Right lobe of liver (tissue), 6 donors: ENCODE data around the gene EIF6. TPM values are rescaled to one million over a fixed set of nuclear protein-coding genes. Genes with fewer than 3 reads are reported as not detected.

Experiments
- ATAC-seq, 4 donors: fragments of 200-7000 bp; cut with Tn5 transposase; one replicate each; pipeline ENCODE4 v1.9.1; 2020; ENCODE audit warnings: mild to moderate bottlenecking in 4 of 4, moderate library complexity in 4 of 4
- DNase-seq, 3 donors: peaks; one replicate each; pipeline ENCODE4 v3.0.0-alpha.2; 2020
- H3K27ac ChIP-seq, 3 donors: fragments of 200-600 bp; one replicate each; pipeline ENCODE4 v1.8.0; 2022
- H3K27me3 ChIP-seq, 2 donors: fragments of 200-600 bp; one replicate each; pipeline ENCODE4 v1.8.0; 2022
- H3K36me3 ChIP-seq, 4 donors: fragments of 200-600 bp; sonication (generic) in 1 of 4; one replicate each; pipeline versions ENCODE4 v1.5.1 to v1.8.0; 2017 to 2022; ENCODE audit warnings: control low read depth in 1 of 4
- H3K4me1 ChIP-seq, 4 donors: fragments of 200-600 bp; sonication (generic) in 1 of 4; one replicate each; pipeline versions ENCODE4 v1.5.1 to v1.8.0; 2017 to 2022; ENCODE audit warnings: control low read depth in 1 of 4
- H3K4me3 ChIP-seq, 3 donors: fragments of 200-600 bp; one replicate each; pipeline ENCODE4 v1.8.0; 2022
- H3K9me3 ChIP-seq, 4 donors: fragments of 200-600 bp; sonication (generic) in 1 of 4; one replicate each; pipeline versions ENCODE4 v1.5.1 to v1.8.0; 2017 to 2022; ENCODE audit warnings: control low read depth in 1 of 4
- POLR2A ChIP-seq: fragments of 450-650 bp; IDR thresholded peaks from one replicate; pipeline ENCODE4 v1.6.1; 2017; ENCODE audit warnings: antibody characterized with exemption, mild to moderate bottlenecking
- WGBS: methylation state at CpG from one replicate; pipeline ENCODE4 v1.1.6; 2018; ENCODE audit warnings: low coverage, low lambda C conversion rate; ENCODE audit not compliant: insufficient coverage; ENCODE audit errors: missing lambda C conversion rate; 5-methylcytosine and 5-hydroxymethylcytosine counted together
- intact Hi-C, 2 donors: fragments of 100-400 bp; cut with DNase I; formaldehyde crosslinking; loops; one replicate each; pipeline versions ENCODE4 v1.11.2 to v1.14.1; 2022
- total RNA-seq, 6 experiments: library from RNA; depleted of rRNA in 2 of 6; stranded (reverse); fragments of >200 nt in 2 of 6; fragmentation: NEBNext Ultra II Directional in 3 of 6; extraction: Animal tissue kit (Norgen Biotek cat#: 25700) in 3 of 6; gene quantifications; one replicate each; pipeline versions ENCODE4 v1.1.0 to v1.2.4, GENCODE V29; 2016 to 2023
- TF ChIP-seq, protein P1 (sequence below), 4 donors: fragments of 200-600 bp in 3 of 4; fragments of 450-650 bp in 1 of 4; IDR thresholded peaks; one replicate each; pipeline versions ENCODE4 v1.5.1 to v1.8.0; 2016 to 2022; ENCODE audit warnings: antibody characterized with exemption in 4 of 4, mild to moderate bottlenecking in 2 of 4
- donor health status: DM: no; HTN: yes; CAD: no.
- donor health status: DM: no; HTN: no; CAD: no.
- donor health status: DM: no; HTN: no; CAD: no.
- donor health status: DM: no; HTN: yes; CAD: no.
- donor health status: DM: no; HTN: yes; CAD: no.

The EIF6 gene
- total RNA-seq, 6 experiments from 2014 or later: 73.6 to 131 (median 83.3) TPM

DNA sequence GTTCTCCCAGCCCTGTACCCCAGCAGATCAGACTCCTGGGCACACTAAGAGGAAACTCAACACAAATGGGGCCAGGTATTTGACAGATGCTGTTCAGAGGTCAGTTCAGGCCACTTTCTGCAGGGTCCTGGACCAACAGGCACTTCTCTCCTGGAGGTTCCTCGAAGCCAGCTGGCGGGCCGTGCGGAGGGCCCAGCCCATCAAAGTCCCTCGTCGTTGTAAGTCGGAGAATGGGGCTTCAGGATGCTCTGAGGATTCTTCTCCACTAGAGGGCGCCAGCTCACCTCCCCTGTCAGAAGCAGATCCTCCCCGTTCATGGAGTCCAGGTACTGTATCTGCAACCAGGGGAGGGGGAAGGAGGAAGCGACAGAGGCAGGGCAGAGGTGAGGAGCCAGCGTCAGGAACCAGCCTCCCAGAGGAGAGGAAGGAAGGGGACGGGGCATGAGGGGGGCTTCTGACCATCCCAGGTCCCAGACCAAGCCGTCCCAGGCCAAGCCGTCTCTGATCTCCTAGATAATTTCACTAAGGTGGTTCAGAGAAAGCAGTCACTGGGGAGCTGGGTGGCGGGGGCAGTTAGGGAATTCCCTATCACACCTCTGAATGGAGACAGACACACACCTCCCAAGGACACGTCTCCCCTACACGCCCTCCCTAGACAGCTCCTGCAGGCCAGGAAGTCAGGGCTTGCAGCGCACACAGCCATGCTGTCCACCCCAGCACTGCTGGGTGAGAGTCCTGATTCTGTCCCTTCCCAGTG lies 19.3 kb upstream of the EIF6 start:
- 24% methylated on average over 8 of the region's 18 CpGs for WGBS
- Histone ChIP-seq H3K4me1 (peaks cover 0 to 26% (median 10%) of the 10 kb centered on the region in 4 donors), H3K27ac (no peak overlapping the region), H3K36me3 (no peaks in the 10 kb centered on the region), H3K9me3 (no peaks in the 10 kb centered on the region), H3K27me3 (no peaks in the 10 kb centered on the region), H3K4me3 (no peak overlapping the region)
- ATAC-seq (peak; percentile 66 to 78 (median 77)), DNase-seq (peak; percentile 70 to 83 (median 70))
- TF ChIP-seq, protein P1, sequence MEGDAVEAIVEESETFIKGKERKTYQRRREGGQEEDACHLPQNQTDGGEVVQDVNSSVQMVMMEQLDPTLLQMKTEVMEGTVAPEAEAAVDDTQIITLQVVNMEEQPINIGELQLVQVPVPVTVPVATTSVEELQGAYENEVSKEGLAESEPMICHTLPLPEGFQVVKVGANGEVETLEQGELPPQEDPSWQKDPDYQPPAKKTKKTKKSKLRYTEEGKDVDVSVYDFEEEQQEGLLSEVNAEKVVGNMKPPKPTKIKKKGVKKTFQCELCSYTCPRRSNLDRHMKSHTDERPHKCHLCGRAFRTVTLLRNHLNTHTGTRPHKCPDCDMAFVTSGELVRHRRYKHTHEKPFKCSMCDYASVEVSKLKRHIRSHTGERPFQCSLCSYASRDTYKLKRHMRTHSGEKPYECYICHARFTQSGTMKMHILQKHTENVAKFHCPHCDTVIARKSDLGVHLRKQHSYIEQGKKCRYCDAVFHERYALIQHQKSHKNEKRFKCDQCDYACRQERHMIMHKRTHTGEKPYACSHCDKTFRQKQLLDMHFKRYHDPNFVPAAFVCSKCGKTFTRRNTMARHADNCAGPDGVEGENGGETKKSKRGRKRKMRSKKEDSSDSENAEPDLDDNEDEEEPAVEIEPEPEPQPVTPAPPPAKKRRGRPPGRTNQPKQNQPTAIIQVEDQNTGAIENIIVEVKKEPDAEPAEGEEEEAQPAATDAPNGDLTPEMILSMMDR (IDR thresholded peaks at IDR 0.05): peak; percentile 90 to 93 (median 92)
- no peak for TF ChIP-seq POLR2A
- intact Hi-C loops: loop anchor here (5.0 kb wide), 2 partner anchors 143 to 148 kb away; no protein-coding TSS in a partner anchor

DNA sequence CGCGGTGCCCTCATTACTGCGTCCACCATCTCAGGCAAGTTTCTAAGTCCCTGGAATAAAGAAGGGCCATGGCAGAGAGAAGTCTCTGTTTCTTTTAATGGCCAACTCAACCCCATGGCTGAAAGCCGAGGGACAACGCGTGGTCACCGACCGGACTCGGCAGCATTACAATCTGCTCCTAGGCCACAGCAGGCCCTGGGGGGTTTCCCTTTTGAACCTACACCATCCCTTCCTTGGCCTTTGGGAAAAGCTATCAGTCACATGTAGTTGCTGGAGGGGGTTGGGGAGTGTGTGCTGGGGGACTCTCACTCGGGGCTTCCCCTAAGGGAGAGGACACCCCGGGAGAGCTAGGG lies 18.8 kb upstream of the EIF6 start:
- WGBS: 16% methylated on average over 2 of the region's 11 CpGs
- H3K27ac ChIP-seq: no peak overlapping the region
- no peak for ATAC-seq
- H3K27me3 ChIP-seq: no peaks in the 10 kb centered on the region
- intact Hi-C loops: loop anchor here (5.0 kb wide), 2 partner anchors 144 to 149 kb away; no protein-coding TSS in a partner anchor
- no peaks in the 10 kb centered on the region for H3K36me3 ChIP-seq
- no peaks in the 10 kb centered on the region for H3K9me3 ChIP-seq
- no peak for DNase-seq
- no peak overlapping the region for H3K4me3 ChIP-seq
- TF ChIP-seq, protein P1 (IDR thresholded peaks at IDR 0.05): no peak
- TF ChIP-seq POLR2A: no peak
- H3K4me1 ChIP-seq: peaks cover 0 to 23% (median 8%) of the 10 kb centered on the region in 4 donors

DNA sequence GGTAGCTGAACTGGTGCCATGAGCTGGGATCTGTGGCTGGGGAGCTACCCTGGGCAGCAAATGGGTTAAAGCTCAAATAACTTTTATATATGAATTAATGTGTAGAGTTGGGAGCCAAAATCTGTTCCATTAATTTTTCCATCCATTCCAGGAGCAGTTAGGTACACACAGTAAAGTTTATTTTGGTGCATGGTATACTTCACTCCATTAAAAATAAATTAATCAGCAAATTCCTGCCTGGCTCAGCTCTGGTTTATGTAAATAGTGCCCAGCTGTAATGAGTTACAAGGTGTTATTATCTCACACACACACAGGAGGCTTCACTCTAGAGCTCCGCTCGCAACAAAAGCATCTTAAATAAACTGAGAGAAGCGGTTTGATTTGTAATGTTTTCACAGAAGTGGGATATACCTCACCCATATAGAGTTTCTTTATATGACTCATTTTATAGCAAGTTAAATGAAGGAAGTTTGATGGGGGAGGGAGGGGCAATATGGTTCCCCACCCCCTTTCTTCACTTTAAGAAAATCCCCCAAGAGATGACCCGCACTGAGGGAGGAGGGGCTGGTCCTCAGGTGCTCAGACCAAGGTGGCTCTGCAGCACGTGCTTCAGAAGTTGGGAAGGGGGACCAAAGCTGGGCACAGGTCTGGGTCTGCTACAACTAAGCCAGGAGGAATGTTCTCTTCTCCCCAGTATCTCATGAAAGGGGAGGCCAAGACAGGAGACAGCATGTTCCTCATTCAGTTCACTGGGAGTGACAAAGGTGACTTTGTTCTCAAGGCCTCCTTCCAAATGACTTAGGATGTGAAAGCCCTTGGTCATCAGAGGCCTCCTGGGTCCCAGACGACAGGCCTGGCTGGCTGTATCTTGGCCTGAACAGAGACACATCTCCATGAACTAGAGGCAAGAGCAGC lies 18.1 kb upstream of the EIF6 start:
- H3K4me1 ChIP-seq: peaks cover 0 to 17% (median 6%) of the 10 kb centered on the region in 4 donors
- ATAC-seq: no peak

DNA sequence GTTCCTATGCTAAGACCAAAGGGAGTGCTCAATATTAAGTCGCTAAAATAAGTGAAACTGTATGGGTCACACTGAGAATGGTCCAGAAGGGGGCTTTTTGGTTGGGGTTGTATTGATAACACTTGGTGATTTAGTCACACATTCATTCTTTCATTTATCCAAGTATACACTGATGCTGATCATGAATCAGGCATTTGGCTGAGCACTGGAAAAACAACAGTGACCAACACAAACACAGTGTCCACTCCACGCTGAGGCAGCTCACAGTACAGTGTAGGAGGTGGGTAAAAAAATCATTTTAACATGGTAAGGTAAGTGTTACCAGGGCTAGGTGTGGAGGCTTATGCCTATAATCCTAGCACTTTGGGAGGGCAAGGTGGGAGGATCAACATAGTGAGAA lies 16.9 kb upstream of the EIF6 start:
- TF ChIP-seq, protein P1 (IDR thresholded peaks at IDR 0.05): no peak
- TF ChIP-seq POLR2A: no peak
- H3K27me3 ChIP-seq: no peaks in the 10 kb centered on the region
- H3K4me1 ChIP-seq: peaks cover 0 to 6% (median 2%) of the 10 kb centered on the region in 4 donors
- DNase-seq (no peak), ATAC-seq (no peak)
- 79% methylated on average over 2 of the region's 2 CpGs for WGBS
- intact Hi-C loops: loop anchor here (5.0 kb wide), 2 partner anchors 146 to 151 kb away; no protein-coding TSS in a partner anchor
- no peaks in the 10 kb centered on the region for H3K9me3 ChIP-seq
- H3K27ac ChIP-seq: no peak overlapping the region
- no peak overlapping the region for H3K4me3 ChIP-seq
- H3K36me3 ChIP-seq: no peaks in the 10 kb centered on the region

More for the DNA sequence above, 18.1 kb upstream of the EIF6 start:
- no peaks in the 10 kb centered on the region for H3K36me3 ChIP-seq
- intact Hi-C loops: loop anchor here (5.0 kb wide), 2 partner anchors 145 to 150 kb away; no protein-coding TSS in a partner anchor
- no peak overlapping the region for H3K27ac ChIP-seq
- H3K27me3 ChIP-seq: no peaks in the 10 kb centered on the region
- no peak for DNase-seq
- H3K4me3 ChIP-seq: no peak overlapping the region
- WGBS: 89% methylated on average over 4 of the region's 6 CpGs
- TF ChIP-seq, protein P1 (IDR thresholded peaks at IDR 0.05): no peak
- no peak for TF ChIP-seq POLR2A
- H3K9me3 ChIP-seq: no peaks in the 10 kb centered on the region
